ENCODE results near the gene MEF2C.

- no peak for TF ChIP-seq CTCF (IDR thresholded peaks at IDR 0.05; ENCODE audit: low read length)
- no peak for TF ChIP-seq EZH2 (IDR thresholded peaks at IDR 0.05; ENCODE audit: borderline replicate concordance, low read length)
Observed at GRCh38 chr5:88691230-88691582, 191.8 kb downstream of the MEF2C start.
